ENCODE measurements around the gene DRD4.

DRD4 gene

DNA sequence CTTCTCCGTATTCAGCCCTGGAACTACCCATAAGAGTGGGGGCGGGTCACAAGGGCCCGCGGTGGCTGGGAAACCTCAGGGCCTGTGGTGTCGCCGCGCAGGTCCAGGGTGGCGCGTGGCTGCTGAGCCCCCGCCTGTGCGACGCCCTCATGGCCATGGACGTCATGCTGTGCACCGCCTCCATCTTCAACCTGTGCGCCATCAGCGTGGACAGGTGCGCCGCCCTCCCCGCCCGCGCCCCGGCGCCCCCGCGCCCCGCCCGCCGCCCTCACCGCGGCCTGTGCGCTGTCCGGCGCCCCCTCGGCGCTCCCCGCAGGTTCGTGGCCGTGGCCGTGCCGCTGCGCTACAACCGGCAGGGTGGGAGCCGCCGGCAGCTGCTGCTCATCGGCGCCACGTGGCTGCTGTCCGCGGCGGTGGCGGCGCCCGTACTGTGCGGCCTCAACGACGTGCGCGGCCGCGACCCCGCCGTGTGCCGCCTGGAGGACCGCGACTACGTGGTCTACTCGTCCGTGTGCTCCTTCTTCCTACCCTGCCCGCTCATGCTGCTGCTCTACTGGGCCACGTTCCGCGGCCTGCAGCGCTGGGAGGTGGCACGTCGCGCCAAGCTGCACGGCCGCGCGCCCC, 2.4 kb downstream of the DRD4 start:
- TF ChIP-seq, protein P1, sequence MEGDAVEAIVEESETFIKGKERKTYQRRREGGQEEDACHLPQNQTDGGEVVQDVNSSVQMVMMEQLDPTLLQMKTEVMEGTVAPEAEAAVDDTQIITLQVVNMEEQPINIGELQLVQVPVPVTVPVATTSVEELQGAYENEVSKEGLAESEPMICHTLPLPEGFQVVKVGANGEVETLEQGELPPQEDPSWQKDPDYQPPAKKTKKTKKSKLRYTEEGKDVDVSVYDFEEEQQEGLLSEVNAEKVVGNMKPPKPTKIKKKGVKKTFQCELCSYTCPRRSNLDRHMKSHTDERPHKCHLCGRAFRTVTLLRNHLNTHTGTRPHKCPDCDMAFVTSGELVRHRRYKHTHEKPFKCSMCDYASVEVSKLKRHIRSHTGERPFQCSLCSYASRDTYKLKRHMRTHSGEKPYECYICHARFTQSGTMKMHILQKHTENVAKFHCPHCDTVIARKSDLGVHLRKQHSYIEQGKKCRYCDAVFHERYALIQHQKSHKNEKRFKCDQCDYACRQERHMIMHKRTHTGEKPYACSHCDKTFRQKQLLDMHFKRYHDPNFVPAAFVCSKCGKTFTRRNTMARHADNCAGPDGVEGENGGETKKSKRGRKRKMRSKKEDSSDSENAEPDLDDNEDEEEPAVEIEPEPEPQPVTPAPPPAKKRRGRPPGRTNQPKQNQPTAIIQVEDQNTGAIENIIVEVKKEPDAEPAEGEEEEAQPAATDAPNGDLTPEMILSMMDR (conservative IDR thresholded peaks at IDR 0.05; ENCODE audit: low read depth, low read length): no peak
- DNase-seq (ENCODE audit: low read depth): no peak
- H3K4me3 ChIP-seq (ENCODE audit: low read length): peak overlapping the region; percentile 30

GRCh38 chr11:640021-640706, 3.1 kb downstream of the DRD4 start:
- no peak overlapping the region for H3K4me3 ChIP-seq (ENCODE audit: low read length)
- TF ChIP-seq, protein P1 (conservative IDR thresholded peaks at IDR 0.05; ENCODE audit: low read depth, low read length): no peak
- DNase-seq (ENCODE audit: low read depth): no peak

GRCh38 chr11:641806-642370, 4.8 kb downstream of the DRD4 start:
- no peak for DNase-seq (ENCODE audit: low read depth)
- no peak overlapping the region for H3K4me3 ChIP-seq (ENCODE audit: low read length)
- TF ChIP-seq, protein P1 (conservative IDR thresholded peaks at IDR 0.05; ENCODE audit: low read depth, low read length): no peak

GRCh38 chr11:643366-643765, 6.3 kb downstream of the DRD4 start:
- no peak for DNase-seq (ENCODE audit: low read depth)
- no peak overlapping the region for H3K4me3 ChIP-seq (ENCODE audit: low read length)
- TF ChIP-seq, protein P1 (conservative IDR thresholded peaks at IDR 0.05; ENCODE audit: low read depth, low read length): no peak

GRCh38 chr11:643849-644738, 7.0 kb downstream of the DRD4 start:
- TF ChIP-seq, protein P1 (conservative IDR thresholded peaks at IDR 0.05; ENCODE audit: low read depth, low read length): no peak
- DNase-seq (ENCODE audit: low read depth): no peak
- H3K4me3 ChIP-seq (ENCODE audit: low read length): no peak overlapping the region

DNA sequence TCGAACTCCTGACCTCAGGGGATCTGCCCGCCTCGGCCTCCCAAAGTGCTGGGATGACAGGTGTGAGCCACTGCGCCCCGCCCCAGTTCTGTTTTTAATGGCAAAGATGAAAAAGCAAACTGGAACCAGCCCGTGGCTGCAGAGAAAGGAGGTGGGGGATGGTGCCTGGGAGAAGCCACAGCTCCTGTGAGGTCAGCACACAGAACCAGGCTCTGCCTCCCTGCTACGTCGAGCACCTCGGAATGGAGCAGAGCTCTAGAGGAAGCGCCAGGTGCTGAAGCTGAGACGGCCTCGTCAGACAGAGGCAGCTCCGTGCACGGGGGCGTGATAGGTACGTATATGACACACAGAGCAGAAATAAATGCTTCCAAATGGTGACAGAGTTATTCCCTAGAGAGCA, 8.5 kb downstream of the DRD4 start:
- TF ChIP-seq, protein P1 (conservative IDR thresholded peaks at IDR 0.05; ENCODE audit: low read depth, low read length): no peak
- no peak for DNase-seq (ENCODE audit: low read depth)
- H3K4me3 ChIP-seq (ENCODE audit: low read length): no peak overlapping the region
